A549 (cell line): ENCODE data around the gene KRT38.

ENCODE experiments used
- EHMT2 ChIP-seq: fragments of 200-600 bp; sonication (generic); IDR thresholded peaks from 2 replicates; pipeline ENCODE4 v1.6.1; 2016; ENCODE audit warnings: antibody characterized with exemption, low read depth, mild to moderate bottlenecking, moderate library complexity
- EP300 ChIP-seq, 2 experiments: fragments of >200 bp; sonication (Bioruptor Twin); formaldehyde crosslinking; IDR thresholded peaks; 2 replicates in 1 of 2; 3 replicates in 1 of 2; pipeline ENCODE4 v1.6.1; 2016 to 2017
- GATA3 ChIP-seq: IDR thresholded peaks from 2 replicates; pipeline ENCODE4 v1.6.1; 2012; ENCODE audit warnings: borderline replicate concordance
- HES2 ChIP-seq: fragments of >200 bp; sonication (Bioruptor Twin); formaldehyde crosslinking; IDR thresholded peaks from 2 replicates; pipeline ENCODE4 v1.6.1; 2016
- HOXA7 ChIP-seq: fragments of 250-450 bp; sonication (Bioruptor Pico); IDR thresholded peaks from 2 replicates; pipeline ENCODE4 v1.5.0; 2020; ENCODE audit warnings: mild to moderate bottlenecking, moderate library complexity
- HOXB13 ChIP-seq: fragments of 250-450 bp; sonication (Bioruptor Pico); IDR thresholded peaks from 2 replicates; pipeline ENCODE4 v1.5.0; 2020; ENCODE audit warnings: low read depth, mild to moderate bottlenecking, moderate library complexity
- KDM1A ChIP-seq: fragments of 200-600 bp; sonication (generic); IDR thresholded peaks from 2 replicates; pipeline ENCODE4 v1.6.1; 2016; ENCODE audit warnings: low read depth, mild to moderate bottlenecking
- POLR2A ChIP-seq: IDR thresholded peaks from 2 replicates; pipeline ENCODE4 v1.6.1; 2012; ENCODE audit warnings: mild to moderate bottlenecking, low read length
- RAD21 ChIP-seq, 2 experiments: fragments of >200 bp in 1 of 2; sonication (Bioruptor Twin) in 1 of 2; formaldehyde crosslinking in 1 of 2; IDR thresholded peaks in 1 of 2; conservative IDR thresholded peaks in 1 of 2; 2 replicates in 1 of 2; 3 replicates in 1 of 2; pipeline ENCODE4 v1.6.1; 2012 to 2018; ENCODE audit warnings: inconsistent platforms in 1 of 2
- USF2 ChIP-seq: fragments of 450-650 bp; IDR thresholded peaks from 2 replicates; pipeline ENCODE4 v1.6.1; 2014; ENCODE audit warnings: antibody characterized with exemption
- ZC3H11A ChIP-seq: fragments of 450-650 bp; IDR thresholded peaks from 2 replicates; pipeline ENCODE4 v1.6.1; 2014; ENCODE audit warnings: antibody characterized with exemption, mild to moderate bottlenecking
- ZFP36 ChIP-seq: fragments of 450-650 bp; IDR thresholded peaks from 2 replicates; pipeline ENCODE4 v1.6.1; 2014; ENCODE audit warnings: borderline replicate concordance; ENCODE audit not compliant: partially characterized antibody
- TF ChIP-seq, protein P1 (sequence below): fragments of >200 bp; sonication (Bioruptor Twin); formaldehyde crosslinking; IDR thresholded peaks from 3 replicates; pipeline ENCODE4 v1.5.1; 2016
- TF ChIP-seq, protein P2 (sequence below): fragments of 200-600 bp; sonication (generic); IDR thresholded peaks from 2 replicates; pipeline ENCODE4 v1.6.1; 2016; ENCODE audit warnings: antibody characterized with exemption, mild to moderate bottlenecking, moderate library complexity

- TF ChIP-seq, protein P1, sequence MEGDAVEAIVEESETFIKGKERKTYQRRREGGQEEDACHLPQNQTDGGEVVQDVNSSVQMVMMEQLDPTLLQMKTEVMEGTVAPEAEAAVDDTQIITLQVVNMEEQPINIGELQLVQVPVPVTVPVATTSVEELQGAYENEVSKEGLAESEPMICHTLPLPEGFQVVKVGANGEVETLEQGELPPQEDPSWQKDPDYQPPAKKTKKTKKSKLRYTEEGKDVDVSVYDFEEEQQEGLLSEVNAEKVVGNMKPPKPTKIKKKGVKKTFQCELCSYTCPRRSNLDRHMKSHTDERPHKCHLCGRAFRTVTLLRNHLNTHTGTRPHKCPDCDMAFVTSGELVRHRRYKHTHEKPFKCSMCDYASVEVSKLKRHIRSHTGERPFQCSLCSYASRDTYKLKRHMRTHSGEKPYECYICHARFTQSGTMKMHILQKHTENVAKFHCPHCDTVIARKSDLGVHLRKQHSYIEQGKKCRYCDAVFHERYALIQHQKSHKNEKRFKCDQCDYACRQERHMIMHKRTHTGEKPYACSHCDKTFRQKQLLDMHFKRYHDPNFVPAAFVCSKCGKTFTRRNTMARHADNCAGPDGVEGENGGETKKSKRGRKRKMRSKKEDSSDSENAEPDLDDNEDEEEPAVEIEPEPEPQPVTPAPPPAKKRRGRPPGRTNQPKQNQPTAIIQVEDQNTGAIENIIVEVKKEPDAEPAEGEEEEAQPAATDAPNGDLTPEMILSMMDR: no peak
- no peak for TF ChIP-seq POLR2A
- no peak for TF ChIP-seq KDM1A
- no peak for TF ChIP-seq HES2
- TF ChIP-seq HOXA7 (CRISPR knock-in tag): no peak
- TF ChIP-seq USF2: no peak
- TF ChIP-seq EP300 (IDR thresholded peaks at IDR 0.05): no peak
- no peak for TF ChIP-seq ZFP36
- TF ChIP-seq, protein P2, sequence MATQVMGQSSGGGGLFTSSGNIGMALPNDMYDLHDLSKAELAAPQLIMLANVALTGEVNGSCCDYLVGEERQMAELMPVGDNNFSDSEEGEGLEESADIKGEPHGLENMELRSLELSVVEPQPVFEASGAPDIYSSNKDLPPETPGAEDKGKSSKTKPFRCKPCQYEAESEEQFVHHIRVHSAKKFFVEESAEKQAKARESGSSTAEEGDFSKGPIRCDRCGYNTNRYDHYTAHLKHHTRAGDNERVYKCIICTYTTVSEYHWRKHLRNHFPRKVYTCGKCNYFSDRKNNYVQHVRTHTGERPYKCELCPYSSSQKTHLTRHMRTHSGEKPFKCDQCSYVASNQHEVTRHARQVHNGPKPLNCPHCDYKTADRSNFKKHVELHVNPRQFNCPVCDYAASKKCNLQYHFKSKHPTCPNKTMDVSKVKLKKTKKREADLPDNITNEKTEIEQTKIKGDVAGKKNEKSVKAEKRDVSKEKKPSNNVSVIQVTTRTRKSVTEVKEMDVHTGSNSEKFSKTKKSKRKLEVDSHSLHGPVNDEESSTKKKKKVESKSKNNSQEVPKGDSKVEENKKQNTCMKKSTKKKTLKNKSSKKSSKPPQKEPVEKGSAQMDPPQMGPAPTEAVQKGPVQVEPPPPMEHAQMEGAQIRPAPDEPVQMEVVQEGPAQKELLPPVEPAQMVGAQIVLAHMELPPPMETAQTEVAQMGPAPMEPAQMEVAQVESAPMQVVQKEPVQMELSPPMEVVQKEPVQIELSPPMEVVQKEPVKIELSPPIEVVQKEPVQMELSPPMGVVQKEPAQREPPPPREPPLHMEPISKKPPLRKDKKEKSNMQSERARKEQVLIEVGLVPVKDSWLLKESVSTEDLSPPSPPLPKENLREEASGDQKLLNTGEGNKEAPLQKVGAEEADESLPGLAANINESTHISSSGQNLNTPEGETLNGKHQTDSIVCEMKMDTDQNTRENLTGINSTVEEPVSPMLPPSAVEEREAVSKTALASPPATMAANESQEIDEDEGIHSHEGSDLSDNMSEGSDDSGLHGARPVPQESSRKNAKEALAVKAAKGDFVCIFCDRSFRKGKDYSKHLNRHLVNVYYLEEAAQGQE: no peak
- no peak for TF ChIP-seq ZC3H11A
- no peak for TF ChIP-seq HOXB13 (CRISPR knock-in tag)
- no peak for TF ChIP-seq RAD21 (conservative IDR thresholded peaks at IDR 0.05 in 1 of 2, IDR thresholded peaks at IDR 0.05 in 1 of 2)
- TF ChIP-seq EHMT2: no peak
- TF ChIP-seq GATA3: no peak
Observed at GRCh38 chr17:41489531-41489930, 48.7 kb upstream of the KRT38 start, which contains the start of gene KRT36.
